SK-N-SH treated with all-trans-retinoic acid at 6 μM for 48 hours (cell line): ENCODE results near the gene RESP18.
A peak's percentile ranks its signal among the peaks of the same experiment; 100 is the strongest.

Source experiments
- ATAC-seq: fragments of 200-7000 bp; cut with Tn5 transposase; 3 replicates; pipeline ENCODE4 v1.9.1; 2020; ENCODE audit warnings: mild to moderate bottlenecking, moderate library complexity
- ARNTL ChIP-seq: fragments of 450-650 bp; formaldehyde crosslinking; IDR thresholded peaks from 2 replicates; pipeline ENCODE4 v1.5.0; 2020; ENCODE audit warnings: low read depth, mild to moderate bottlenecking, moderate library complexity, borderline replicate concordance
- BACH2 ChIP-seq: fragments of 250-450 bp; sonication (Bioruptor Pico); IDR thresholded peaks from 2 replicates; pipeline ENCODE4 v1.9.0; 2021; ENCODE audit warnings: mild to moderate bottlenecking, borderline replicate concordance
- CREB5 ChIP-seq: fragments of 250-450 bp; sonication (Bioruptor Pico); IDR thresholded peaks from 2 replicates; pipeline ENCODE4 v1.5.1; 2020; ENCODE audit warnings: low read depth, mild to moderate bottlenecking, moderate library complexity
- CSDC2 ChIP-seq: fragments of 250-450 bp; sonication (Bioruptor Pico); IDR thresholded peaks from 2 replicates; pipeline ENCODE4 v1.5.0; 2020; ENCODE audit warnings: mild to moderate bottlenecking, moderate library complexity
- ESRRG ChIP-seq: fragments of 250-450 bp; sonication (Bioruptor Pico); IDR thresholded peaks from 2 replicates; pipeline ENCODE4 v1.6.1; 2021; ENCODE audit warnings: mild to moderate bottlenecking
- GLIS3 ChIP-seq: fragments of 250-450 bp; sonication (Bioruptor Pico); IDR thresholded peaks from 2 replicates; pipeline ENCODE4 v1.5.0; 2020; ENCODE audit warnings: mild to moderate bottlenecking, moderate library complexity
- ISL1 ChIP-seq: fragments of 250-450 bp; sonication (Bioruptor Pico); IDR thresholded peaks from 2 replicates; pipeline ENCODE4 v2.1.2; 2022; ENCODE audit warnings: mild to moderate bottlenecking, moderate library complexity
- OSR1 ChIP-seq: fragments of 250-450 bp; sonication (Bioruptor Pico); IDR thresholded peaks from 2 replicates; pipeline ENCODE4 v1.8.0; 2022; ENCODE audit warnings: moderate library complexity, mild to moderate bottlenecking, inconsistent platforms
- PATZ1 ChIP-seq: fragments of 250-450 bp; sonication (Bioruptor Pico); IDR thresholded peaks from 2 replicates; pipeline ENCODE4 v1.8.0; 2020; ENCODE audit warnings: mild to moderate bottlenecking, moderate library complexity, borderline replicate concordance
- POU6F1 ChIP-seq: fragments of 250-450 bp; sonication (Bioruptor Pico); IDR thresholded peaks from 2 replicates; pipeline ENCODE4 v1.8.0; 2021; ENCODE audit warnings: low read depth, mild to moderate bottlenecking, moderate library complexity, borderline replicate concordance
- PPARA ChIP-seq: fragments of 250-450 bp; sonication (Bioruptor Pico); IDR thresholded peaks from 2 replicates; pipeline ENCODE4 v1.5.0; 2020; ENCODE audit warnings: mild to moderate bottlenecking, borderline replicate concordance
- RARB ChIP-seq: fragments of 250-450 bp; sonication (Bioruptor Pico); IDR thresholded peaks from 2 replicates; pipeline ENCODE4 v1.8.0; 2021; ENCODE audit warnings: mild to moderate bottlenecking, moderate library complexity
- SNAI2 ChIP-seq: fragments of 250-450 bp; sonication (Bioruptor Pico); IDR thresholded peaks from 2 replicates; pipeline ENCODE4 v1.5.0; 2020; ENCODE audit warnings: mild to moderate bottlenecking, moderate library complexity
- TOX ChIP-seq: fragments of 250-450 bp; sonication (Bioruptor Pico); IDR thresholded peaks from 2 replicates; pipeline ENCODE4 v1.8.0; 2021; ENCODE audit warnings: mild to moderate bottlenecking, moderate library complexity, borderline replicate concordance
- ZC3H10 ChIP-seq: fragments of 250-450 bp; sonication (Bioruptor Pico); IDR thresholded peaks from 2 replicates; pipeline ENCODE4 v1.5.1; 2021; ENCODE audit warnings: mild to moderate bottlenecking, moderate library complexity
- ZFP3 ChIP-seq: fragments of 250-450 bp; sonication (Bioruptor Pico); IDR thresholded peaks from 2 replicates; pipeline ENCODE4 v1.5.0; 2020; ENCODE audit warnings: mild to moderate bottlenecking, moderate library complexity
- ZFP30 ChIP-seq: fragments of 450-650 bp; formaldehyde crosslinking; IDR thresholded peaks from 2 replicates; pipeline ENCODE4 v1.5.0; 2022; ENCODE audit warnings: mild to moderate bottlenecking, moderate library complexity
- ZNF565 ChIP-seq: fragments of 450-650 bp; formaldehyde crosslinking; conservative IDR thresholded peaks from 2 replicates; pipeline ENCODE4 v1.5.0; 2020; ENCODE audit warnings: low read depth, mild to moderate bottlenecking, moderate library complexity
- ZNF70 ChIP-seq: fragments of 450-650 bp; formaldehyde crosslinking; IDR thresholded peaks from 2 replicates; pipeline ENCODE4 v1.5.0; 2020; ENCODE audit warnings: mild to moderate bottlenecking, moderate library complexity
- TF ChIP-seq, protein P1 (sequence below): fragments of 250-450 bp; sonication (Bioruptor Pico); IDR thresholded peaks from 2 replicates; pipeline ENCODE4 v1.5.1; 2021; ENCODE audit warnings: mild to moderate bottlenecking, moderate library complexity

Gene RESP18

GRCh38 chr2:219279151-219279915 lies 53.2 kb downstream of the RESP18 start, which contains the start of gene DNAJB2:
Gene DNAJB2 (plus strand): TSS chr2:219279366. CDS start chr2:219279834, 468 bp downstream.
- no peak for TF ChIP-seq ZNF565 (CRISPR knock-in tag)
- TF ChIP-seq PATZ1, result peak; percentile 82; the same call in 1 of the 2 replicates
- peak; percentile 91 for ATAC-seq

DNA sequence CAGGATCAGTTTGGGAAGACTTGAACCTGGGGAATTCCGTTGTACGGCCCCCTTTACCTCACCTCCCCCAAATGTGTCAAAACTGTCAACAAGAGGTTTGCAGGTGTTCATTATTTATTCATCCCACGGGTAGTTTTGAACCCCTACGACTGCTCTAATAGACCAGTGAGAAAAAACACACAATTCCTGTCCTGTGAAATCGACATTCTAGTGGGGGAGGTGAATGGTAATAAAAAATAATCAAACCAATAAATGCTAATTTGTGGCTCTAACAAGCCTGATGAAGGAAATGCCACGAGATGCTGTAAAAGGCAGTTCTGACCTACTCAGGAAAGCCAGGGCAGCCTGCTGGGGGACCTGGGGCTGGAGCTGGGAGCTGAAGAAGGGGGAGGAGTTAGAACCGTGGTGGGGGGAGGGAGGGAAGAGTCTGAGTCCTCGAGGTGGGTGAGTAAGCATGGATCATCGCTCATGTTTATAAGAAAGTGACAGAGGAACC lies 53.8 kb downstream of the RESP18 start:
- peak; percentile 62 for ATAC-seq

DNA sequence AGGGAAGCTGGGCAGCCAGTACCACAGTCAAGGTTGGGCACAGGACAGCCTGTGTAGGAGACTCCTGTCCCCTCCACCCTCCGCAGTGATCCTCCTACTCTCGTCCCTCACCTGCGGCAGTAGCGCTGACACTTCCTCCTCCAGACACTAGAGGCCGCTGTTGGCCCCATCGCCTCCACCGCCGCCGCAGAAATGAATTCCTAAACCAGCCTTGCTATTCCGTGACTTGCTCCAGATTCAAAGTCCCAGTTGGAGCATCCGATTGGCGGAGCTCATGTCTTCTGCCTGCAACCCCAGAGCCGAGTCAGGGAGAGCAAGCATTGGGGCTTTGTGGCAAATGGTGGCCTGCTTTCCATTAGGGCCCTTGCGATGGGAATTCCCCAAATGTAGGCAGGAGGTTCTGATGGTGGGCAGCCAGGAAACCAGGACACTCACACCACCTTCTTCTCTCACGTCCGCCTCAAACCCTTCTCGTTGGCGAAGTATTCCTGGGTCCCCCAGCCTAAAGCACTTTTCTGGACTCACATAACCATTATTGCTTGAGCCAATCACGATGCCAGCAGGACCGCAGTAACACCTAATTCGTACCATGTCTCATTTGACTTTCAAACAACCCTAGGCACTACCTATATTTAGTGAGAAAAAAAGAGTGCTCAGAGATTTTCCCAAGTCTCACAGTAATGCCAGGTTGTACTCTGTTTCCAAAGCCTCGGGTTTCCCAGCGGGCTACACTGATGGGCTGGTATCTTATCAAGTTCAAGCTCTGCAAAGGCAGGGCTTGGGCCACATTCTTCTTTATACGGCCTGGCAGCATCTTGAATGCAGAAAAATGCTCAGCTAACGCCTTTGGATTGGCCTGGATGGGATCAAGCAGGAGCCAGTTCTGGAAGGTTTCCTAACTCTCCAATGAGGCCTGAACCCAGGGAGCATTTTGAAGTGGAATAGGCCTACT lies 54.6 kb downstream of the RESP18 start:
- TF ChIP-seq ZC3H10 (CRISPR knock-in tag), result no peak
- TF ChIP-seq ZFP30, result no peak
- TF ChIP-seq GLIS3 (CRISPR knock-in tag), result no peak
- TF ChIP-seq PATZ1, result no peak
- TF ChIP-seq OSR1 (CRISPR knock-in tag), result no peak
- TF ChIP-seq CREB5 (CRISPR knock-in tag), result no peak
- TF ChIP-seq TOX (CRISPR knock-in tag), result no peak
- no peak for TF ChIP-seq ARNTL
- no peak for TF ChIP-seq POU6F1
- TF ChIP-seq ZFP3 (CRISPR knock-in tag), result no peak
- no peak for TF ChIP-seq ISL1 (CRISPR knock-in tag)
- TF ChIP-seq, protein P1, sequence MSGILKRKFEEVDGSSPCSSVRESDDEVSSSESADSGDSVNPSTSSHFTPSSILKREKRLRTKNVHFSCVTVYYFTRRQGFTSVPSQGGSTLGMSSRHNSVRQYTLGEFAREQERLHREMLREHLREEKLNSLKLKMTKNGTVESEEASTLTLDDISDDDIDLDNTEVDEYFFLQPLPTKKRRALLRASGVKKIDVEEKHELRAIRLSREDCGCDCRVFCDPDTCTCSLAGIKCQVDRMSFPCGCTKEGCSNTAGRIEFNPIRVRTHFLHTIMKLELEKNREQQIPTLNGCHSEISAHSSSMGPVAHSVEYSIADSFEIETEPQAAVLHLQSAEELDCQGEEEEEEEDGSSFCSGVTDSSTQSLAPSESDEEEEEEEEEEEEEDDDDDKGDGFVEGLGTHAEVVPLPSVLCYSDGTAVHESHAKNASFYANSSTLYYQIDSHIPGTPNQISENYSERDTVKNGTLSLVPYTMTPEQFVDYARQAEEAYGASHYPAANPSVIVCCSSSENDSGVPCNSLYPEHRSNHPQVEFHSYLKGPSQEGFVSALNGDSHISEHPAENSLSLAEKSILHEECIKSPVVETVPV (CRISPR knock-in tag), result no peak
- no peak for TF ChIP-seq SNAI2
- TF ChIP-seq RARB, result no peak
- no peak for TF ChIP-seq CSDC2 (CRISPR knock-in tag)
- no peak for TF ChIP-seq BACH2 (CRISPR knock-in tag)
- TF ChIP-seq ZNF565 (CRISPR knock-in tag), result no peak
- no peak for TF ChIP-seq PPARA (CRISPR knock-in tag)
- TF ChIP-seq ESRRG (CRISPR knock-in tag), result no peak
- TF ChIP-seq ZNF70 (CRISPR knock-in tag), result no peak
- ATAC-seq, result peak; percentile 44

More for the DNA sequence above, 53.8 kb downstream of the RESP18 start:
- TF ChIP-seq SNAI2 (no peak), PPARA (CRISPR knock-in tag) (no peak), OSR1 (CRISPR knock-in tag) (no peak)
